Inflammatory macrophage treated with lipopolysaccharide for 4 hours (primary cell): ENCODE results near the gene SPRYD7.
"Not testable (repeated sequence)": the region's sequence is repeated elsewhere in the genome, so short reads cannot be mapped to it uniquely, and the experiment has no call there.

Experiments used
- DNase-seq: peaks from one replicate; pipeline ENCODE4 v3.0.0-alpha.2; 2020

The SPRYD7 gene

DNA sequence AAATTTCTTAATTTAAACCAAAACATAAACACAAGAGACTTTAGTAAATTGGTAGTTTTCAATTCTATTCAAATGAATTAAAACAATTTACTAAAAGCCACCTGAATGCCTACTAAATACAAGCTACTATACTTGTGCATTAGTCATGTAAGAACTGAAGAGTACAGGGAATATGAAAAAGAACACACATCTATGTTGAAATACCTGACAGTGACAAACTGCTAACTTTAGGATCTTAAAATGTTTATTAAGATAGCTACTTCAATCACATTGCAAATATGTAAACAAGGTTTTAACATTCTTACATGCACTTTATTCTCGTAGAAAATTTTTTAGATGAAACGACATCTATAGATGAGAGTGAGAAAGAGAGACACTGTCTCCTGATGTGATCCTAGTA, 4.1 kb downstream of the SPRYD7 start:
- DNase-seq, result no peak

DNA sequence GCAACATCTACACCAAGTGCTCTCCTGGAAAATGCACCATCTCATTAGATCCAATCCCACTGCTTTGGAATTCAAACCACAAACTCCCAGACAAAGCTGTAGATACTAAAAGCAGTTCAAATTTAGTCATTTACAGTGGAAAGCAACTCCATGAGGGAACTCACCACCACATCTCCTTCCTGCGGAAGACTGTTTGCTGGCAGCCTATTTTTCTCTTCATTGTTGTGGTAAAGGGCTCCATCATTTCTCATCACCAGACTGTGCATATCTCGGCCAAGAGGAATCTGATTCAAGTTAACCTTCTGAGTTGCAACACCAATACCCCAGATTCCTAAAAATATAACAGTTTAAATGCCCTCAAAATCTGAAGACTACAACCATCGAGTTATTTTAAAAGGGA, 8.4 kb downstream of the SPRYD7 start:
- no peak for DNase-seq

DNA sequence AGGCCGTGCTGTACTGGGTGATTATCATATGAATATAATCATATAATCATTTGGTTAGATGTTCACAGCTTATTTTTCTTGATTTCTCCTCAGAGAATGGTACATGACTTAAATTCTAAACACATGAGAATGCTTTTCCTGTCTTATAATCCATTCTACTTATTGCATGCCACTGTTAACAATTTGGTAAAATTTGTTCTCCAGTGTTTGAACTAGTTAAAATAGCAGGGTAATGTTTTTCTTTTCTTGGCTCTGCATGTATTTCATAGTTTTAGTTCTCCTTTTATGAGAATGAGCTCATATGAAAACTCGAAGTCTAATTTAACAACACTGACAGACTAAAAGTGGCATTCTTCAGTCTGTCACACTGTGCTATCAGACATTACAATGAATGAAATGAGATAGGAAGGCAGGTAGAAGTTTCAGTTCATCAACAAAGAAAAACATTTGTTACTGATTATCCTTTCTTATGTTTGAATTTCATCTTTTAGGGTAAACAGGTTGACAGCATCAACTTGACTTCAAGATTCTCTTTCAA, 10.2 kb downstream of the SPRYD7 start:
- DNase-seq, result no peak

DNA sequence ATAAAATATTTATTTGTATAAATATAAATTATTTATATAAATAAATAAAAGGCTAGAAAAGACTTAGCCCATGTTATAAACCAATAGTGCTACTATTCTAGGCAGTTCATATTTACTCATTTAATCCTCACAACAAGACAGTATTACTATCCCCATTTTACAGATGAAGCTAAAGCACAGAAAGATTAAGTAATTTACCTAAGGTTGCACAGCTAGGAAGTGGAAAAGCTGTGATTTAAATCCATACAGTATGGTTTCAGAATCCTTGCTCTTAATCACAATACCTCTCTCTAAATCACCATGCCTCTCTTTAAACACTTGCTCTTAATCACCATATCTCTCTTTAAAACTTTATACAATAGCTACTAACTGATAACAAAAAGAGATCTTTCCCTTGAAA, 13.8 kb downstream of the SPRYD7 start:
- no peak for DNase-seq

DNA sequence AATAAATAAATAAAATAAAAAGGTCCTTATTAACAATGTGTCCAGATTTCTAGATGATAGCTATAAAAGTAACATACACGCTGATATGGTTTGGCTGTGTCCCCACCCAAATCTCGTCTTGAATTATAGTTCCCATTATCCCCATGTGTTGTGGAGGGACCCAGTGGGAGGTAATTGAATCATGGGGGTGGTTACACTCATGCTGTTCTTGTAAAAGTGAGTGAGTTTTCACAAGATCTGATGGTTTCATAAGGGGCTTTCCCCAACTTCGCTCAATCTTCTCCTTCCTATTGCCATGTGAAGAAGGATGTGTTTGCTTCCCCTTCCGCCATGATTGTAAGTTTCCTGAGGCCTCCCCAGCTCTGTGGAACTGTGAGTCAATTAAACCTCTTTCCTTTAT, 15.2 kb downstream of the SPRYD7 start:
- peak; percentile 7 for DNase-seq

DNA sequence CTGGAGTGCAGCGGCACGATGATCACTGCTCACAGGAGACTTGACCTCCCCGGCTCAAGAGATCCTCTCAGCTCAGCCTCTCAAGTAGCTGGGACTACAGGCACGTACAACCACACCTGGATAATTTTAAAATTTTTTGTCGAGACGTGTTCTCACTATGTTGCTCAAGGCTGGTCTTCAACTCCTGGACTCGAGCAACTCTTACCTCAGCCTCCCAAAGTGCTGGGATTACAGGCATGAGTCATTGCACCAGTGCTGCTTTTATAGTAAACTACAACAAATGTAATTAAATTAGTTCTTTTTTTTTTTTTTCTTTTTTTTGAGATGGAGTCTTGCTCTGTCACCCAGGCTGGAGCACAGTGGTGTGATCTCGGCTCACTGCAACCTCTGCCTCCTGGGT, 18.0 kb downstream of the SPRYD7 start:
- DNase-seq, result not testable (repeated sequence)

DNA sequence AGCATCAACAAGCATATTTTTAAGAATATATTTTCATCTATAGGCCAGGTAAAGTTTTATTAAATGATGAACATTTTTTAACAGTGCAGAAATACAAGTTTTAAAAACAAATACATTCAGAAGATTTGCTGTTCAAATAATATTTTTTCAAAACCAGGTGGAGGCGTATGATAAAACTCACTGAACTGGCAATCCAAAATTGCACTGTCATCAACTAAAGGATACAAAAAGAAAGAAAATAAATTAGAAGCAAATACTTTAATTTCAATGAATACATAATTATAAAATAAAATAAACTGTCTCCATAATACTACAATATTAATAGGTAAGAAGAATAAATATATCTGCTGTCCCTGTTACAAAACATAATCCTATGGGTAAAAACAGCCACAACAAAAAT, 21.2 kb downstream of the SPRYD7 start:
- no peak for DNase-seq

DNA sequence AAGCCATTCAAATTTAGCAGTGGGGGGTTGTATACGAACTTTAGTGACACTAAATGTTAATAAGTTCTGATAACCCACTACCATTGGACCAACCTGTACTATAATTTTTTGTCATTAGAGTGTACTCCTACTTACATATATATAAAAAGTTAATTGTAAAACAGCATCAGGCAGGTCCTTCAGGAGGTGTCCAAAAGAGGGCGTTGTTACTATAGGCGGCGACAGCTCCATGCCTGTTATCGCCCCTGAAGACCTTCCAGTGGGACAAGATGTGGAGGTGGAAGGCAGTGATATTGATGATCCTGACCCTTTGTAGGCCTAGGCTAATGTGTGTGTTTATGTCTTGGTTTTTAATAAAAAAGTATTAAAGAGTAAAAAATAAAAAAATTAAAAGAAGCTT, 27.5 kb downstream of the SPRYD7 start:
- DNase-seq, result no peak

DNA sequence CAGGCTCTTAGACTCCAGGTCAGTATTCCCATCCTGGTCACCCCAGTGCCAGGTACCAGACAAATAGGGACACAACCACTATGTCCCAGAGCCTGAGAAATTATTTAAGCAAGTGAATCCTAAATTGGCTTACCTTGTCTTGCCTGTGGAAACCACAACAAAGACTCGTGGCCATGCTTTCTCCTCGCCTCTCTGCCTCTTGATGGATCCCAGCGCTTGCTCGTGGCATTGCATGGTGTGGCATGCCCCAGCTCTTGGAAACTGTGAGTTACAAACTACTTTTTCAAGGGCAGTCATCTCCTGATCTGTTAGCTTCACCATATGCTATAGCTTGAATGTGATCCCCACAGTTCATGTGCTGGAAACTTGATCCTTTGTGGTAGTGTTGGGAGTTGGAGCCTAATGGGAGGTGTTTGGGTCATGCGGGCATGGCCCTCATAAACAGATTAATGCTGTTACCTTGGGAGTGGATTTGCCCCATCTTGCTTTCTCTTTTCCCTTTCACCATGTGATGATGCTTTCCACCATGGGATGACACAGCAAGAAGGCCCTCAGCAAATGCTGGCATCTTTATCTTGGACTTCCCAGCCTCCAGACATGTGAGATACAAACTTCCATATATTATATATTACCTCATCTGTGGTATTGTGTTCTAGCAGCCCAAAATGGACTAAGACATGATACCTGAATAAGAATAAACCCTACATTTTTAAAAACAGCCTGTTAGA, 31.2 kb downstream of the SPRYD7 start:
- no peak for DNase-seq

DNA sequence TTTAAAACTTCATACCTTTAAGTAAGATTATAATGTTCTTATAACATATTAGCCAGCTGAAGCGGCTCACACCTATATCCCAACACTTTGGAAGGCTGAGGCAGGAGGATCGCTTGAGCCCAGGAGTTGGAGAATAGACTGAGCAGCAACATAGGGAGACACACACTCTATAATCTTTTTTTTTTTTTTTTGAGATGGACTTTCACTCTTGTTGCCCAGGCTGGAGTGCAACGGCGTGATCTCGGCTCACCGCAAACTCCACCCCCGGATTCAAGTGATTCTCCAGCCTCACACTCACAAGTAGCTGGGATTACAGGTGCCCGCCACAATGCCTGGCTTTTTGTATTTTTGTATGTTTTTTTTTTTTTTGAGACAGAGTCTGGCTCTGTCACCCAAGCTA, 37.3 kb downstream of the SPRYD7 start:
- DNase-seq, result no peak

DNA sequence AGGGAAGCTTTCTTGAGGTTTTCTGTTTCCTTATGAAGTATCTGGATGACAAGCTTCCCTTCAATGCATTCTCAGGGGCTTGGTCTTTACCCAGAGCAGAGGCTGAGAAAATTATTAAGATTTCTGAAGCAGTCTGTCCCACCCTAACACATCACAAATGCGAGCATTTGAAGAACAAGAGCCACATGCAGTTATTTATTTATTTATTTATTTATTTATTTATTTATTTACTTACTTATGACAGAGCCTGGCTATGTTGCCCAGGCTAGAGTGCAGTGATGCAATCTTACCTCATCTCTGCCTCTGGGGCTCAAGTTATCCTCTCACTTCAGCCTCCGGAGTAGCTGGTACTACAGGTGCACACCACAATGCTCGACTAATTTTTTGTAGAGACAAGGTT, 38.4 kb downstream of the SPRYD7 start:
- no peak for DNase-seq

DNA sequence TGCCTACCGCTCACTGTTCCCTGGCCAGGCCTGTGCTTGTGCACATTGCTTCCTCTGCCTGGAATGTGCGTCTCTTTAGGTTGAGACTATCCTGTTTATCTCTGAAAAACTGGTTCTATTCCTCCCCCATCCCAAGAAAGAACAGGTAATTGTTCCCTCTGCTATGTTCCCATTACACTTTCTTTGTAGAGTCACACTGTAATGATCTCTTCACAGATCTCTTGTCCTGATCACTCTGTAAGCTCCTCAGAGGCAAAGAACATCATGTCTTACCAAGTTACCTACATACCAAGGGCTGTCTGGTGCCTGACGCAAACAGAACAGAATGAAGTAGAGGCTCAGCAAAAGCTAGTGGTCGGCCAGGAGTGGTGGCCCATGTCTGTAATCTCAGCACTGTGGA, 40.3 kb downstream of the SPRYD7 start:
- DNase-seq, result no peak

DNA sequence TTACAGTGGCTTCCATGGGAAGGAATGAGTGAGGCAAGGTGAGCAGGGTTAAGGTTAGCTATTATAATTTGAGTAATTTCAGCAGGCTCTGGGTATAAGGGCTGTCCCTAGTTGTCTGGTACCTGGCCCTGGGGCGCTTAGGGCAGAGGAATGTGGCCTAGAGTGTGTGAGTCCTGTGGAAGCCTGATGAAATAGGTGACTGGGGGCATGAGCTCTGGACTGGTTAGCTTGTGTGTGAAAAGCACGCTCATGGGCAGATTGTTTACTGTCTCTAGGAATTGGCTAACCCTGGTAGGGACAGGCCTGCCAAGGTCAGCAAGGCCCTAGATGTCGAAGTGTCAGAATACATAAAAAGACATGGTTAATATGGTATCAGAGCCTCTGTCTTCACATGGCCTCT, 42.5 kb downstream of the SPRYD7 start:
- DNase-seq, result no peak

DNA sequence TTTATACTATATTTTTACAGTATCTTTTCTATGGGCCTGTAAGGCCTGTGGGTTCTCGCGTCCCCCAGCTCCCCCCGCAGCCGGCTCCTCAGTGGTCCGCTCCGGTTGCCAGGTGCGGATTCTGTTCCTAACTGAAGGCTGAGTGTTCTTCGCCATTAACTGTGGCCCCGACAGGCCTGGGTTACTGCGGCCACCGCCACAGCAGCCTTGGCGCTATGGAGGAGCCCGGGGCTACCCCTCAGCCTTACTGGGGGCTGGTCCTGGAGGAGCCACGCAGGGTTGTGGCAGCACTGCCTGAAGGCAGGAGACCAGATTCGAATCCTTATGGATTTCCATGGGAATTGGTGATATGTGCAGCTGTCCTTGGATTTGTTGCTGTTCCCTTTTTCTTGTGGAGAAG, 45.8 kb downstream of the SPRYD7 start:
- DNase-seq, result no peak

DNA sequence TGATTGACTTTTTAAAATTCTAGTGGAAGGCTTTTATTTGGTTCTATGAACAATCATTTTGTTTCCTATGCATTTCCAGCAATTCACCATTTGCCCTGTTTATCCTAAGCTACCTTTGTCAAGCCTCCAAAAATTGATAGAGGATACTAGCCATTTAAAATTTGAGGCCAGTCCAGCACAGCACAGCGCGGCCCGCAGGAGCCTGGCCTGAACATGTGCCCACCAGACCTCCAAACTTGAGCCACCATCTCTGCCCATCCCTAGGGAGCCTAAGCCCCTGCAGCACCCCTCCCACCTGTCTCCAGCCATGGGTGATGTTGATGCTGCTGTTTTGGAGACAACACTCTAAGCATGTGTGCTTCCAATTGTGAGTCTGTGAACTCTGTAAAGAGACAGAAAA, 57.5 kb downstream of the SPRYD7 start:
- DNase-seq, result no peak

DNA sequence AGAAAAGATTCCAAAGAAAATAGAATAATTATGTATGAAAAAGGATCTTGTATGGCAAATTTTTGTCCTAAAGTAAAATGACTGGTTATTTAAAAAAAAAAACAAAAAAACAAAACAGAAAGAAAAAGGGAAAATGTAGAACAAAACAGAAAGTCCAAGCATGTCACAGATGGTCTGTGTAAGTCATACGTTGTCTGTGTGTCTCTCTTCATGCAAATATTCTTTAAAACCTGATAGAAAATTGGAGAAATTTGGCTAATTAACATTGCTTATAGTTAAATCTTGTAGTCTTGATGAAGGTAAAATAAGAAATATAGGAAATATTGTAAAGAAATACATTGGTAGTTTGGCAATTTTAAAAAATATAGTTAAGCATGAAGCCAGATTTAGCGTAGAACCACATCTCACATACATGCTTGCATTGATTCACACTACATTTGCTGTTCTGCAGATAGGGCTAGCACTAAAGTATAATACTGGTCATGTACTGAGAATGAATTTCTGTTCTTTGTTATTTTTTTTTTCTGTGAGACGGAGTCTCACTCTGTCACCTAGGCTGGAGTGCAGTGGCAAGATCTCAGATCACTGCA, 58.4 kb downstream of the SPRYD7 start:
- DNase-seq, result no peak

DNA sequence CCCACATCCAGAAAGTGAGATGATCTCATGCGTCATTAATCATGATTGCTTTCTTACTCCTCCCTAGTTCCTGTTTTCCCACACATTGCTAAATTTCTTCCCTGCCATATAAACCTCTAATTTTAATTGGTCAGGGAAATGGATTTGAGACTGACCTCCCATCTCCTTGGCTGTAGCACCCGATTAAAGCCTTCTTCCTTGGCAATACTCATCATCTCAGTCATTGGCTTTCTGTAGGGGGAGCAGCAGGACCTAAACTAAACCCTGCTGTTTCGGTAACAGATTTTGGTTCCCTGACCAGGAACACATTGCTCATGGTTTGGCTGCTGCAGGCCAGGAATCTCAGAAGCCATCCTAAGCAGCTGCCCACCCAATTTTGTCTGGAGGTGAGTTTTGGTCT, 61.7 kb downstream of the SPRYD7 start:
- peak; percentile 45 for DNase-seq

DNA sequence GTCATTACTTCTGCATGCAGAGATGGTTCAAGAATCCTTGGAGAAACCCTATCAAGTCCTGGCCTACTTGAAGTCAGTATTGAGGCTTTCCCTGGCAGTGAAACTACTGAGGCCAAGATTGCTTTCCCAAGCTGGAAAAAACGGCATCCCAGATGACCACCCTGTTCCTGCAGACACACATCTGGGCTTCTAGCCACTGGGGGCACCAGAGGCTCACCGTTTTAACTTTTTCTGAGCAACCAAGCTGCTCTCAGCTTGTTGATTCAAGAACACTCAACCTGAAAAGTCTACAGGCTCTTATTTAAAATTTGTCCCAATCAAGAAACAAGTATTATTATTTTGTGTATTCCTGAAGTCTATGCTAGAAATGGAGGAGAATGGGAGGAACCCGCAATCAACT, 66.6 kb downstream of the SPRYD7 start:
- DNase-seq, result no peak

DNA sequence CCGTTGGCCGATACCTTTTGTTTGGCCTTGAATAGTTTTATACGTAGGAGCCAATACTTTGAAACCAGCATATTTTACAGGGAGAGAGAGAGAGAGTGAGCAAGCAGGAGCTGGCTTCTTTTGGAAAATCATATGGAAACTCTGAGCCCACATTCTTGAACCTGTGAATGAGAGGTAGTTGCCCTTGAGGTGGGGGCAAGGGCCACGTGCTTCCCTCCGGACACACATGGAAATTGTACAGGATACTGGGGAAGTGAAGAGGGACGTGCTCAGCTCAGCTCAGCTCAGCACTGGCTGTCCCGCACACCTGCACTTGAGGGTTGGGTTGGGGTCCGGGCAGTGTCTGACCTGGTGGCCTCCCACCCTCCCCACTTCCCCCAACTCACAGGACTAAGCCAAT, 68.3 kb downstream of the SPRYD7 start:
- no peak for DNase-seq

DNA sequence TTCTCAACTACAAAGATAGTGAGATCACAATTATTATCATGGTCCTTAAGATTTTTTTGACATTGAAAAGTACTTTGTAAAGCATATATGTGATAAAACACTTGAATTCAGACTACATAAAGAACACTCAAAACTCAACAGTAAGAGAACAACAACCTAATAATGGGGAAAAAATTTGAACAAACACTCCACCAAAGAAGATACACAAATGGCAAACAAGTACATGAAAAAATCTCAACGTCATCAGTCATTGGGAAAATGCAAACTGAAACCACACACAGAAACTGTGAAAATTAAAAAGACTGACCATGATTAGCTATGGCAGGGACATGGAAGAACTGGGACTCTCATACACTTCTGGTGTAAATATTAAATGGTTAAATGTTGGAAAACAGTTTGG, 70.9 kb downstream of the SPRYD7 start:
- no peak for DNase-seq

DNA sequence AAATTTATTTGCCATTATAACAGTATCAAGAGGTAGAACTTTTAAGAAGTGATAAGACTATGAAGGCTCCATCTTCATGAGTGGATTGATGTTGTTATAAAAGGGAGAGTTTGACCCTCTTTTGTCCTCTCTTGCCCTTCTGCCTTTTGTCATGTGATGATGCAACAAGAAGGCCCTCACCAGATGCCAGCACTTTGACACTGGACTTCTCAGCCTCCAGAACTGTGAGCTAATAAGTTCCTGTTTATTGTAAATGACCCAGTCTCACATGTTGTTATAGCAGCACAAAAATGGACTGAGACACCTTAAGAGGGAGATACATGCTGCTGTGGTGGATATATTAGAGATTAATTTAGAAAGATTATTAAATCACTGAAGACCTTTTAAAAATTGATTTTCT, 71.6 kb downstream of the SPRYD7 start:
- DNase-seq, result peak; percentile 26
